ENCODE data around the gene METAP1D. TPM values are rescaled to one million over a fixed set of nuclear protein-coding genes. Genes with fewer than 3 reads are reported as not detected.
"Not testable (repeated sequence)": the region's sequence is repeated elsewhere in the genome, so short reads cannot be mapped to it uniquely, and the experiment has no call there.

METAP1D gene
- total and polyA plus RNA-seq, 5 donors = 3.0 to 5.4 (median 4.2) TPM

DNA sequence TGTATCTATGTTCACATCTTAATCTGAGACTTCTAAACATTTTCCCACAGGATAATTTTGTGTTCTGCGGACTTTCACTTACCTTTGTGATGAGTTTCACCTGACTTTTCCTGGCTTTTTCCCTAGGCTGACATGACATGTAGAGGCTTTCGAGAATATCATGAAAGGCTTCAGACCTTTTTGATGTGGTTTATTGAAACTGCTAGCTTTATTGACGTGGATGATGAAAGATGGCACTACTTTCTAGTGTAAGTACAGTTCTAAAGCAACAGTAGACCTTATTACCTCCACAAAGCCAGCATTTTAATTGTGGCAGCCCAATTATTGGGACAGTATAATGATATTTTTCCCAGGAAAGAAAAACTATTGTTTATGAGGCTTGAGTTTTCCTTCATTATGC is 34.1 kb upstream of the METAP1D start:
- Histone ChIP-seq H3K4me3 (ENCODE audit: low read length) (no peak overlapping the region), H3K9me3 (ENCODE audit: control insufficient read depth, low read length) (no peaks in the 10 kb centered on the region), H3K4me1 (ENCODE audit: control insufficient read depth, insufficient read depth, low read length) (no peaks in the 10 kb centered on the region), H3K27ac (ENCODE audit: low read length) (no peak overlapping the region), H3K27me3 (ENCODE audit: control insufficient read depth, insufficient read depth) (no peaks in the 10 kb centered on the region)
- DNase-seq (no peak), ATAC-seq (no peak)
- intact Hi-C loops (cut with DNase I) = no loop called here
- 95% methylated on average over 3 of the region's 3 CpGs for WGBS

DNA sequence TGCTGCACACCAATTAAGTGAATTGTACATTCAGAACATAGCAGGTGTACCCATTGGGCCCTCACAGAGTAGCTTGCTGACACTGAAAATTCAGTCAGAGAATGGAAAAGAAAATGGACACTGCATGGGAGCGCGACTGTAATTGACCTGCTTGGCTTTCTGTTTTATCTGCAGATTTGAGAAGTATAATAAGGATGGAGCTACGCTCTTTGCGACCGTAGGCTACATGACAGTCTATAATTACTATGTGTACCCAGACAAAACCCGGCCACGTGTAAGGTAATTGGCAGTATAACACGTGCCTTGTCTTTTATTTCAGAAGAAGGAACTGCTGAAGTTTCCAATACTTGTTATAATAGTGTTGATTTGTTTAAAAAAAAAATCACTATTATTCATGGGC is 33.5 kb upstream of the METAP1D start:
- H3K4me3 ChIP-seq (ENCODE audit: low read length) = no peak overlapping the region
- H3K27ac ChIP-seq (ENCODE audit: low read length) = no peak overlapping the region
- no peak for ATAC-seq
- H3K9me3 ChIP-seq (ENCODE audit: control insufficient read depth, low read length) = no peaks in the 10 kb centered on the region
- DNase-seq = no peak
- no peaks in the 10 kb centered on the region for H3K27me3 ChIP-seq (ENCODE audit: control insufficient read depth, insufficient read depth)
- H3K4me1 ChIP-seq (ENCODE audit: control insufficient read depth, insufficient read depth, low read length) = no peaks in the 10 kb centered on the region
- intact Hi-C loops (cut with DNase I) = no loop called here
- 97% methylated on average over 8 of the region's 8 CpGs for WGBS

- DNase-seq (no peak), ATAC-seq (no peak)
- Histone ChIP-seq H3K27me3 (ENCODE audit: control insufficient read depth, insufficient read depth) (no peaks in the 10 kb centered on the region), H3K4me3 (ENCODE audit: low read length) (no peak overlapping the region), H3K27ac (ENCODE audit: low read length) (no peak overlapping the region), H3K9me3 (ENCODE audit: control insufficient read depth, low read length) (no peaks in the 10 kb centered on the region), H3K4me1 (ENCODE audit: control insufficient read depth, insufficient read depth, low read length) (no peaks in the 10 kb centered on the region)
- intact Hi-C loops (cut with DNase I) = no loop called here
Measured at GRCh38 chr2:171966688-171967087, 33.1 kb upstream of the METAP1D start.

- Histone ChIP-seq H3K27me3 (ENCODE audit: control insufficient read depth, insufficient read depth) (no peaks in the 10 kb centered on the region), H3K4me3 (ENCODE audit: low read length) (no peak overlapping the region), H3K27ac (ENCODE audit: low read length) (no peak overlapping the region), H3K9me3 (ENCODE audit: control insufficient read depth, low read length) (no peaks in the 10 kb centered on the region), H3K4me1 (ENCODE audit: control insufficient read depth, insufficient read depth, low read length) (no peaks in the 10 kb centered on the region)
- no peak for ATAC-seq
- no peak for DNase-seq
- intact Hi-C loops (cut with DNase I) = no loop called here
Measured at GRCh38 chr2:171968509-171968908, 31.2 kb upstream of the METAP1D start.

DNA sequence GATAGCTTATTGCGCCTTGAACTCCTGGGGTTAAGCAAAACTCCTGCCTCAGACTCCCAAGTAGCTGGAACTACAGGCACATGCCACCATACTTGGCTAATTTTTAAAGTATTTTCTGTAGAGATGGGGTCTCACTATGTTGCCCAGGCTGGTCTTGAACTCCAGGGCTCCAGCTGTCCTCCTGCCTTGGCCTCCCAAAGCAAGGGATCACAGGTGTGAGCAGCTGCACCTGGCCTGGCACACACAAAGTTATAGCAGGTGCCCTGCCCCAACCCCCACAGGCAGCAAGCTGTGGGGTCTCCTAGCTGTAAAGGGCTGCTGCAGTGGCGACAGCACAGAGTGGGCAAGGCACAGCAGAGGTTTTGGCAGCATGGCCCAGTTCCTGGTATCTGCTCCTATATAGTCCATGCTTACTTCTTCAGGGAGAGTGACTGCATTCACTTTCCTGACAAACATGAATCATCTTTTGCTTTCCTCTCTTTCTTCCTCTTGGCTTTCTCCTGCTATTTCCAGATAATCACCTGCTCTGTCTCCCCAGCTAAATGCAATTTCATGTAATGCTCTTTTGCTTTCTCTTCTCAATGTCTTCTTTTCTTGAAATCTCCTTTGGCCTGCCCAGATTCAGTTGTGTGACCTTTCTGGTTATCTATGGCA is 27.3 kb upstream of the METAP1D start:
- Histone ChIP-seq H3K4me3 (ENCODE audit: low read length) (no peak overlapping the region), H3K27me3 (ENCODE audit: control insufficient read depth, insufficient read depth) (no peaks in the 10 kb centered on the region), H3K9me3 (ENCODE audit: control insufficient read depth, low read length) (no peaks in the 10 kb centered on the region), H3K27ac (ENCODE audit: low read length) (no peak overlapping the region), H3K4me1 (ENCODE audit: control insufficient read depth, insufficient read depth, low read length) (no peaks in the 10 kb centered on the region)
- intact Hi-C loops (cut with DNase I) = no loop called here
- no peak for DNase-seq
- ATAC-seq = no peak
- 98% methylated on average over 2 of the region's 2 CpGs for WGBS

DNA sequence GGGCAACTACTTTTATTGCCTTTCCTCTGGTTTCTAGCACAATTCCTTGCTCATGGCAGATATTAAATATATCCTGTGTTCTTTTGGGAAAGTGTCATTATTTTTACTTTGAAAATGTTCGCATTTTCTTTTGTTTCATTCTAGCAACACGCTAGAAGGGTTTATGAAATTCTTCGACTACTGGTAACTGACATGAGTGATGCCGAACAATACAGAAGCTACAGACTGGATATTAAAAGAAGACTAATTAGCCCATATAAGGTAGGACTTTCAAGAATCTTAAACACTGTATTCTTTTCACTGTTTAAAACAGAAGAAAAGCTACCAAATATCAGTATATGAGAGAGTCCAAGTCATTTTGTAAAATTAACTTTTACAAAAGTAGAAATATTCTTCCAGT is 20.6 kb upstream of the METAP1D start:
- no peaks in the 10 kb centered on the region for H3K9me3 ChIP-seq (ENCODE audit: control insufficient read depth, low read length)
- no peak overlapping the region for H3K4me3 ChIP-seq (ENCODE audit: low read length)
- no peak for DNase-seq
- H3K4me1 ChIP-seq (ENCODE audit: control insufficient read depth, insufficient read depth, low read length) = no peaks in the 10 kb centered on the region
- no peak overlapping the region for H3K27ac ChIP-seq (ENCODE audit: low read length)
- intact Hi-C loops (cut with DNase I) = no loop called here
- no peaks in the 10 kb centered on the region for H3K27me3 ChIP-seq (ENCODE audit: control insufficient read depth, insufficient read depth)
- no peak for ATAC-seq
- 98% methylated on average over 4 of the region's 4 CpGs for WGBS

- H3K9me3 ChIP-seq (ENCODE audit: control insufficient read depth, low read length); DNase-seq; ATAC-seq; H3K4me1 ChIP-seq (ENCODE audit: control insufficient read depth, insufficient read depth, low read length); H3K27me3 ChIP-seq (ENCODE audit: control insufficient read depth, insufficient read depth); H3K4me3 ChIP-seq (ENCODE audit: low read length); H3K27ac ChIP-seq (ENCODE audit: low read length); intact Hi-C loops (cut with DNase I): not testable (repeated sequence)
- 100% methylated on average over 1 of the region's 1 CpG for WGBS
Measured at GRCh38 chr2:171983924-171984323, 15.8 kb upstream of the METAP1D start.

DNA sequence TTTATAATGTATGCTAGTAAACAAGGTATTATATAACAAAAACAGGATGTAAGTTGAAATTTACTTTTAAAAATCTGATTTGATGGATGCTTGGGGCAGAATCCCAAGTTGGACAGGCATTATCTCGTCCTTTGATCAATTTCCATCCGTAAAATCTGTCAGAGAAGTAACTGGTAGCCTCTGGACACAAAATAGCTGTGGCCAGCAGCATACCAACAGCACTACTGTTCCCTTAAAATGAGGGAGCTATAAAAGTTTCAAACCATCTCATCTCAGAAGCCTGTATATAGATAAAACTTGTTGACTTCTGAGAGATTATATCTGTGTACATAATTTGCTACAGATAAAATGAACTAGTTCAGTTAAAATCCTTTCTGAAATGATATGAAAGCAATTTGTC is 14.7 kb upstream of the METAP1D start:
- intact Hi-C loops (cut with DNase I) = no loop called here
- H3K27me3 ChIP-seq (ENCODE audit: control insufficient read depth, insufficient read depth) = no peaks in the 10 kb centered on the region
- ATAC-seq = no peak
- no peak overlapping the region for H3K27ac ChIP-seq (ENCODE audit: low read length)
- H3K4me3 ChIP-seq (ENCODE audit: low read length) = no peak overlapping the region
- no peaks in the 10 kb centered on the region for H3K4me1 ChIP-seq (ENCODE audit: control insufficient read depth, insufficient read depth, low read length)
- no peak for DNase-seq
- 85% methylated on average over 2 of the region's 2 CpGs for WGBS
- no peaks in the 10 kb centered on the region for H3K9me3 ChIP-seq (ENCODE audit: control insufficient read depth, low read length)

DNA sequence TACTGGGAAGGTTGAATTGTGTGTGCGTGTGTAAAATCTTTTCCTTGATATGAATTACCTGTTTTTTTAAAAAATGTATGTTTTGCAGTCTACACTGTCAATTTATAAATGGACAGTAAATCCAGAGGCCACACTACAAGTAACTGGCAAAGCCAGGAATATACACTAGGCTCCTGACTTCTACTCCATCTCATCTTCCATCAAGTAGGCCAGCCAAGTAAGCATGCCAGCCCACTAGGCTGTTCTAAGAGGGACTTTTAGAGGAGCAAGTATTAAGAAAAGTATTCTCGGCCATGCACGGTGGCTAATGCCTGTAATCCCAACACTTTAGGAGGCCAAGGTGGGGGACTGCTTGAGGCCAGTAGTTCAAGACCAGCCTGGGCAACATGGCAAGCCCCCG is 13.0 kb upstream of the METAP1D start:
- DNase-seq (no peak), ATAC-seq (no peak)
- 93% methylated on average over 4 of the region's 4 CpGs for WGBS
- H3K27ac ChIP-seq (ENCODE audit: low read length) = no peak overlapping the region
- no peak overlapping the region for H3K4me3 ChIP-seq (ENCODE audit: low read length)
- intact Hi-C loops (cut with DNase I) = no loop called here
- no peaks in the 10 kb centered on the region for H3K27me3 ChIP-seq (ENCODE audit: control insufficient read depth, insufficient read depth)
- no peaks in the 10 kb centered on the region for H3K4me1 ChIP-seq (ENCODE audit: control insufficient read depth, insufficient read depth, low read length)
- no peaks in the 10 kb centered on the region for H3K9me3 ChIP-seq (ENCODE audit: control insufficient read depth, low read length)

DNA sequence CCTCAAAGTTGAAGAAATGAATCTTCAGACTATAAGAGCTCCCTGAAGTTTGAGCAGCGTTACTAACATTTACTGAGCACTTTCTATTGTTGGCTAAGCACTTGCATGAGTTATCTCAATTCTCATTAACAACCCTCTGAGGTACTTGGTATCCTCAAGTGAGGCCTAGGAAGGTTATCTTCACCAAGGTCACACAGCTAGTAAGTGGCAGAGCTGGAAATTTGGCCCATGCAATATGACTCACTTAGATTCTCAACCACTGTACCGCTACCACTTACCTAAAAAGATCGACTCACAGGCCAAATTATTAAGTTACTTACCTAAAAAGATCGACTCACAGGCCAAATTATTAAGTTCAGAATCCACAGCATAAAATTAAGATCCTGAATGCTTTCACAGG is 8.7 kb upstream of the METAP1D start:
- H3K27ac ChIP-seq (ENCODE audit: low read length) = no peak overlapping the region
- no peaks in the 10 kb centered on the region for H3K9me3 ChIP-seq (ENCODE audit: control insufficient read depth, low read length)
- WGBS = 66% methylated on average over 4 of the region's 4 CpGs
- intact Hi-C loops (cut with DNase I) = no loop called here
- ATAC-seq = peak; percentile 36 to 61
- no peaks in the 10 kb centered on the region for H3K27me3 ChIP-seq (ENCODE audit: control insufficient read depth, insufficient read depth)
- H3K4me3 ChIP-seq (ENCODE audit: low read length) = no peak overlapping the region
- no peak for DNase-seq
- no peaks in the 10 kb centered on the region for H3K4me1 ChIP-seq (ENCODE audit: control insufficient read depth, insufficient read depth, low read length)

DNA sequence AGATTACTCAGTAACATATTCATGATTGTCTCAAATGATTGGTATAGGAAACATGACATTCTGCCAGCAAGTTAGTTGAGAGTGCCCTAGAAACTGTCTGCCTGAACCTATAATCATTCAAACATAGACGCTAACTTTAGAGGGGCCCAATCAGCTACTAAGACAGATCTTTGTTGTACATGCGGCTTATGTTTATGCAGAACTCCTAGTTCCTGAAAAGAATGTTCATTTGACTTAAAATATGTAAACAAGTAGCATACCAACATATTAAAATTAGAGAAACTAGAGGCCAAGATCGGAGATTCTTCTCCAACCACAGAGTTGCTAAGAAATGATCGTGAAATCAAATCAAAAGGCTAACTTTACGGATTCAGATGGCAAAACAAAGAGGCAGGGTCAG is 4.2 kb upstream of the METAP1D start:
- ATAC-seq = no peak
- DNase-seq = no peak
- Histone ChIP-seq H3K27me3 (ENCODE audit: control insufficient read depth, insufficient read depth) (no peaks in the 10 kb centered on the region), H3K4me3 (ENCODE audit: low read length) (no peak overlapping the region), H3K4me1 (ENCODE audit: control insufficient read depth, insufficient read depth, low read length) (no peaks in the 10 kb centered on the region), H3K27ac (ENCODE audit: low read length) (no peak overlapping the region), H3K9me3 (ENCODE audit: control insufficient read depth, low read length) (no peaks in the 10 kb centered on the region)
- intact Hi-C loops (cut with DNase I) = no loop called here
- 90% methylated on average over 5 of the region's 5 CpGs for WGBS

DNA sequence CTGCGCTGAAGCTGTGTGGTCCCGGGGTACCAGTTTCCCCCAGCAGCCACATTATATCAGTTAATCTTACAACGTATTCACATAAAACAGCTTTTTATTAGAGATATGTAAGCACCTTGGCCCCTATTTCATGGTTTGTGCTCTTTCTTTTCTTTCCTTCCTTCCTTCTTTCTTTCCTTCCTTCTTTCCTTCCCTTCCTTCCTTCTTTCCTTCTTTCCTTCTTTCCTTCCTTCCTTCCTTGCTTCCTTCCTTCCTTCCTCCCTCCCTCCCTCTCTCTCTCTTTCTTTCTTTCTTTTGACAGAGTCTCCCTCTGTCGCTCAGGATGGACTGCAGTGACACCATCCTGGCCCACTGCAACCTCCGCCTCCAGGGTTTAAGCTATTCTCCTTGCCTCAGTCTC is 3.7 kb upstream of the METAP1D start:
- WGBS = 89% methylated on average over 5 of the region's 5 CpGs
- no peak overlapping the region for H3K27ac ChIP-seq (ENCODE audit: low read length)
- no peaks in the 10 kb centered on the region for H3K27me3 ChIP-seq (ENCODE audit: control insufficient read depth, insufficient read depth)
- H3K9me3 ChIP-seq (ENCODE audit: control insufficient read depth, low read length) = no peaks in the 10 kb centered on the region
- DNase-seq = no peak
- intact Hi-C loops (cut with DNase I) = no loop called here
- H3K4me3 ChIP-seq (ENCODE audit: low read length) = no peak overlapping the region
- no peaks in the 10 kb centered on the region for H3K4me1 ChIP-seq (ENCODE audit: control insufficient read depth, insufficient read depth, low read length)
- ATAC-seq = no peak
